ENCODE data around the gene SLC25A26. TPM values are rescaled to one million over a fixed set of nuclear protein-coding genes. Genes with fewer than 3 reads are reported as not detected.

Gene SLC25A26
- total RNA-seq: 16.9 and 21.7 TPM in 2 replicates

GRCh38 chr3:66220602-66221377 is at the start of gene SLC25A26:
TSS of gene SLC25A26 (plus strand) at chr3:66221001. CDS start at chr3:66221095, 94 bp downstream.

Other genes starting within 250 kb of the SLC25A26 start
- 16.5 and 17.6 TPM in 2 replicates for gene MAGI1, start 182.1 kb upstream of the SLC25A26 start, total RNA-seq